GM21528 (cell line): Measurements from ENCODE around the gene TSPAN10.

Experiments used
- ATAC-seq: cut with Tn5 transposase; IDR thresholded peaks from one replicate; pipeline ENCODE4 v1.9.1; 2021; ENCODE audit warnings: mild to moderate bottlenecking, moderate library complexity; ENCODE audit not compliant: unreplicated experiment, low FRiP score

TSPAN10 gene

DNA sequence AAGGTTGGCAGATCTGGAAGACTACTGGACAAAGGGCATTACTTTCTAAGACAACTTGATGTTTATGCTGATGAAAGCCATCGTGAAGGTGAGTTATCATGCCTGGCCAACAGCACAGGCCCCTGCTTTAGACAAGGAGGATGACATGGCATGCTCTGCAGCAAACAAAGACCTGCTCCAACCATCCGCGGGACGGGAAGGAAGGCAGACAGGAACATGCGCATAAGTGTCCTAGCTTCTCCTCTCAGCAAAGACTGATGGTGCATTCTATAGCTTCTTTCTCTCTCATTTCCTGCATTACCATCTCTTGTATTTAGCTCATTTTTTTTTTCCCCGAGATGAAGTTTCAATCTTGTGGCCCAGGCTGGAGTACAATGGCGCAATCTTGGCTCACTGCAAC lies 5.5 kb upstream of the TSPAN10 start:
- no peak for ATAC-seq

DNA sequence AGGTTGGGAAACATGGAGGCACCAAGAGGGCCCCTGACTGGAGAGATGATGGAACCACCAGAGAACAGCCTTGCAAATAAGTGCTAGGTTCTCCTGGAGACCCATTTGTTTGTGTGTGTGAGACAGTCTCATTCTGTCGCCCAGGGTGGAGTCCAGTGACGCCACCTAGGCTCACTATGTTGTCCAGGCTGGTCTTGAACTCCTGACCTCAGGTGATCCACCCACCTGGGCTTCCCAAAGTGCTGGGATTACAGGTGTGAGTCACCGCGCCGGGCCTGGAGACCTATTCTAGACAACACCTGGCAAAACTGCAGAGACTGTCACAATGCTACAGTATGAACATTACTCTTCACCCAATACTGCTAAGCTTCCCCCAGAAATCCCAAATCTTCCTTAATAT lies 1.6 kb upstream of the TSPAN10 start:
- ATAC-seq: no peak

DNA sequence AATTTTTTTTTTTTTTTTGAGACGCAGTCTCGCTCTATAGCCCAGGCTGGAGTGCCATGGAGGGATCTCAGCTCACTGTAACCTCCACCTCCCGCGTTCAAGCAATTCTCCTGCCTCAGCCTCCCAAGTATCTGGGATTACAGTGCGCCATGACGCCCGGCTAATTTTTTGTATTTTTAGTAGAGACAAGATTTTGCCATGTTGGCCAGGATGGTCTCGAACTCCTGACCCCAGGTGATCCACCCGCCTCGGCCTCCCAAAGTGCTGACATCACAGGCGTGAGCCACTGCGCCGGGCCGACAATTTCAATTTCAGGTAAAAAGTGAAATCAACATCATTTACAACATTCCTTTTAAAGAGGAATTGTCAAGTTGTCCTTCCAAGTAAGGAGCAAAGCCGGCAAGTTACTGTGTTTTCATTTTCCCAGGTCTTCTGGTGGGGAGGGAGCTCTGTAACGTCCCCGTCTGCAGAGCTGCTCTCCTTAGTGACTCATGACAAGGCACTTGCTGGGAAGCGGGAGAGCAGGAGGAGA lies 957 bp upstream of the TSPAN10 start:
- ATAC-seq: no peak

DNA sequence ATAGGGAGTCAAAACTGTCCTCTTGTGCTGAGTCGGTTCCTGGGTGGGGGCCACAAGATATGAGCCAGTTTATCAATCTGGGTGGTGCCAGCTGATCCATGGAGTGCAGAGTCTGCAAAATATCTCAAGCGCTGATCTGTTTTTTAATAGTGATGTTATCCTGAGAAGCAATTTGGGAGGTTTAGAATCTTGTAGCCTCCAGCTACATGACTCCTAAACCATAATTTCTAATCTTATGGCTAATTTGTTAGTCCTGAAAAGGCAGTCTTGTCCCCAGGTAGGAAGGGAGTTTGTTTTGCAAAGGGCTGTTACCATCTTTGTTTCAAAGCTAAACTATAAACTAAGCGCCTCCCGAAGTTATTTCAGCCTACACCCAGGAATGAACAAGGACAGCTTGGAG lies 1.7 kb downstream of the TSPAN10 start:
- no peak for ATAC-seq

DNA sequence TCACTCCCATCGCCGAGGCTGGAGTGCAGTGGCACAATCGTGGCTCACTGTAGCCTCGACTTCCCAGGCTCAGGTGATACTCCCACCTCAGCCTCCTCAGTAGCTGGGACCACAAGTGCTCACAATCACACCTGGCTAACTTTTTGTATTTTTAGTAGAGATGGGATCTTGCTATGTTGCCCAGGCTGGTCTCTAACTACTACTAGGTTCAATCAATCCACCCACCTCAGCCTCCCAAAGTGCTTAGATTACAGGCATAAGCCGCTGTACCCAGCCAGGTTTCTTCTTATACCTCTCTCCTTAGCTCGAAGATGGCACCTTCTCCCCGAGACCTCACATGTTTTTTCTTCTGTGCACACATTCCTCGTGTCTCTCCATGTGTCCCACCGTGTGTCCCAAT lies 3.0 kb downstream of the TSPAN10 start:
- no peak for ATAC-seq

DNA sequence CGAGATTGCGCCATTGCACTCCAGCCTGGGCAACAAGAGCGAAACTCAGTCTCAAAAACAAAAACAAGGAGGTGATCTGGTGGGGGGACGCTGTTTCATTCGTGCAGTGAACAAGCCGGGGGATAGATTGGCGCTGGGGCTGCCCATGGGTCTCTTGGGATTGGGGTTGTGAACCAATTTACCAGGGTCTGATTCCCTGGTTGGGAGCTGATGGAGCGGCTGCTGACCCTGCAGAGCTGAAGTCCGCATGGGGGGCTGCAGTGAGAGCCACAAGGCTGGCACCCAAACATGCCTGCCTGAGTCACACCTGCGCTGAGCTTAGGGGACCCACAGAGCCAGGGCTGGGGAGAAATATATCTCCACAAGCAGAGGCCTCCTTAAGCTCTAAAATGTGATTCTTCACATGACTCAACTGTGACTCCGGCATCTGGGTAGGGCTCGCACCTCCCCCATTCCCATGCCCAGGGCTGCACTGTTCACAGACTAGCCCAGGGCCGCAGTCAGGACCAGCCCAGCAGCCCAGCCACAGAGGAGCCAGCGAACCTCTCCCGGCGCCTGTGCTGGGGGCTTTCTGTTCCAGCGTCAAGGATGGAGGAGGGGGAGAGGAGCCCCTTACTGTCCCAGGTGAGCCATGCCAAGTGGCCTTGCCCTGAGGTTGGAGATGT lies 5.0 kb downstream of the TSPAN10 start:
- ATAC-seq: no peak

DNA sequence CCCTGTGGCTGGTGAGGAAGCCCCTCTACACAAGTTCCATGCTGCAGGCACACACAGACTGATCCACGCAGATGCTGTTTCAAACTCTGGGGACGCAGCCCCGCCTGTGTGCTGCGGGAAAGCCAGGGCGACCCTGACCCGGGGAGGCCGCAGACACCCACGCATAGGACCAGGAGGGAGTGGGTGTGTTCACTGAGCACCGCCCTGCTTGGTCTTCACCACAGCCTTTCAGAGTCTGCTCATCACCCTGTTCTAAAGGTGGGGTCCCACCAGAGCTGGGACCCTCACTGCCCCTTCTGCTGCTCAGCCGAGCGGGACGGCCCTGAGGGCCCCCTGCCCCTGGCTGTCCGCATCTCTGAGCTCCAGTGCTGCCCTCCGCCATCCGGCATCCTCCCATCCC lies 7.5 kb downstream of the TSPAN10 start:
- ATAC-seq: no peak

DNA sequence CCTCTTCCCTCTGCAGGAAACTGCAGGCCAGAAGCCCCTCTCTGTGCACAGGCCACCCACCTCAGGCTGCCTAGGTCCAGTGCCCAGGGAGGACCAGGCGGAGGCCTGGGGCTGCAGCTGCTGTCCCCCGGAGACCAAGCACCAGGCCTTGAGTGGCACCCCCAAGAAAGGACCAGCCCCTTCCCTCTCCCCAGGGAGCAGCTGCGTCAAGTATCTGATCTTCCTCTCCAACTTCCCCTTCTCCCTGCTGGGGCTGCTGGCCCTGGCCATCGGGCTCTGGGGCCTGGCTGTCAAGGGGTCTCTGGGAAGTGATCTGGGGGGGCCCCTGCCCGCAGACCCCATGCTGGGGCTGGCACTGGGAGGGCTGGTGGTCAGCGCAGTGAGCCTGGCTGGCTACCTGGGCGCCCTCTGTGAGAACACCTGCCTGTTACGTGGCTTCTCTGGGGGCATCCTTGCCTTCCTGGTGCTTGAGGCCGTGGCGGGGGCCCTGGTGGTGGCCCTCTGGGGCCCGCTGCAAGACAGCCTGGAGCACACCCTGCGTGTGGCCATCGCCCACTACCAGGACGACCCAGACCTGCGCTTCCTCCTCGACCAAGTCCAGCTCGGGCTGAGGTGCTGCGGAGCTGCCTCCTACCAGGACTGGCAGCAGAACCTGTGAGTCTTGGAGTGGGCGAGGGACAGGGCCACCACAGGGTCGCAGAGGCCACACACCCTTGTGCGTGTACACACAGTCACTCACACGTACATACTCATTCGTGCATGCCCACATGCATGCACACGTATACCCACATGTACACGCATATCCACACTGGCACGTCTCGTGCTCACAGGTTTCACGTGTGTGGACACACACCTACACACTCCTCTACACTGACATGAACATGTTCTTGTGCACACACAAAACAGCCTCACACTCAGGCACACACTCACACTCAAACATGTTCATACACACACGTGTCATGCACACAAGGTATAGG lies 8.3 kb downstream of the TSPAN10 start:
- ATAC-seq: no peak

DNA sequence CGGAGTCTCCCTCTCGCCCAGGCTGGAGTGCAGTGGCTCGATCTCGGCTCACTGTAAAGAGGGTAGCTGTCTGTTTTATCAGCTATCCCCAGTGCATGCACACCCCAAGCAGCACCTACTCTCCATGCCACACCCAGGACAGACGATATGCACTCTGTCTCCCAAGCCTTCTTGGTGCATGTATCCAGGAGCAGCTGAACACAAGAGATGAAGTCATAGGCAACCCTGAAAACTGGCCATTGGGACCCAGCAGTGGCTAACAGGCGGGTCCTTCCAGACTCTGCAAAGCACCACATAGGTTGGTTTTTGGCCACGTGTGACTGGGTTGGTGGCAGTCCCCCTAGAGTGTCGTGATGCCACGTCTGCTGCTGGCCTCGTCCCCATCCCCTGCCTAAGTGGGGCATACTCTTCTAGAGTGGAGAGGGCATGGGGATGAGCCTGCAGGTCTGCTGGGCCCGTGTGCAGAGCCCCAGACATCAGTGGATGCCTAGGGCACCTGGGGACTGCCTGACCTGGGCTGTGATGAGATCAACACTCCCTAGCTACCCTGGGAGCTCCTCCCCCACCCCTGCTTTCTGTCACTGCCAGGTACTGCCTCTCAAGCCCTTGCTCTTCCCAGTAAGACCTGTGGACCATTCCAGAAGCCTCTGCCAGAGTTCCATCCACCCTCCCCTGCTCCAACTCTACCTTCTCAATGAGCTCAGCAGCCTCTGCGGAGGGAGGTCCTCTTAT lies 10.0 kb downstream of the TSPAN10 start:
- no peak for ATAC-seq

DNA sequence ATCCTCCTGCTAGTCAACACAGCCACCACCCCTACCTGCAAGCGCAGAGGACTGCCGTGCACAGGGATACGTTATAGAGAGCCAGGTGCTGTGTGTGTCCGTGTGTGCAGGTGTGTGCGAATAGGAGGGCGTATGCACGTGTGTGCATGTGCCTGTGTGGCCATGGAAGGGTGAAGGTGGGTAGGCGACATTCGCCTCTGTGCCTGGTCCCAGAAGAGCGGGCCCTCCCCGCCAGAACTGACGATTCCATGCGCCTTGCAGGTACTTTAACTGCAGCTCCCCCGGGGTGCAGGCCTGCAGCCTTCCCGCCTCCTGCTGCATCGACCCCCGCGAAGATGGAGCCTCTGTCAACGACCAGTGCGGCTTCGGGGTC lies 10.6 kb downstream of the TSPAN10 start:
- ATAC-seq: no peak

DNA sequence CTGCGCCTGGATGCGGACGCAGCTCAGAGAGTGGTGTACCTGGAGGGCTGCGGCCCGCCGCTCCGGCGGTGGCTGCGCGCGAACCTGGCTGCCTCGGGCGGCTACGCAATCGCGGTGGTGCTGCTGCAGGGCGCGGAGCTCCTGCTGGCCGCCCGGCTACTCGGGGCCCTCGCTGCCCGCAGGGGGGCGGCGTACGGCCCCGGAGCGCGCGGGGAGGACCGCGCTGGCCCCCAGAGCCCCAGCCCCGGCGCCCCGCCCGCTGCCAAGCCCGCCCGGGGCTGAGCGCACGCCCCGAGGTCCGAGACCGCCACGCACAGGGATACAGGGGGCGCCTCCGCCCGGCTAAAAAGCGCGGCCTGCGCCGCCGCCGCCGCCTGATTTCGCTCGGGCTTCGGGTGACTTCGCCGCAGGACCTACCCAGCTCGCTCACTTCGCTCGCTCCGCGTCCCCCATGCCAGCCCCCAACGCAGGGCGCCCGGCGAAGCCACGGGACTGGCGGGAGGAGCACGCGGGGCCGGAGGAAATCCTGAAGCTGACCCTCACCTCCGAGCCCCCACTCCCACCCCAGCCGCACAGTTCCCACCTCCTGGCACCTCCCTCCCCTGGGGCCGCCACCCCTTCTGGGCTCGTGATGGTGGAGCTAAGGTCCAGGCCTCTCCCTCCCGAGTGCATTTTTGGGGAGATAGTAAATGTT lies 11.2 kb downstream of the TSPAN10 start:
- ATAC-seq: no peak

DNA sequence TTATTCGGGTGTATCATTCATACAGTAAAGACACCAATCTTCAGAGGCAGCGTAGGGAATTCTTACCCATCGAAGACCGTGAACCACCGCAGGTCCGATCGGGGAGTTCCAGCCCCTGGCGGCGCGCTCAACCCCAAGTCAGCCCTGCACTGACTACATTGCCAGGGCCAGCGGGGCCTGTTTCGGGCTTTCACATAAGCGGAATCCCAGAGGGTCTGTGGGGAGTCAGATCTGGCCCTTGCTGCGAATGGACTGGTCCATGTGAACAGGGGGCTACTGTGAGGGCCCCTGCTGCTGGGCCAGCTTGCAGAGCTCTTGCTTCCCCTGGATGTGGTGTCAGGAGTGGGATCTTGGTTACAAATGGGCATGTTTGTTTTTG lies 11.7 kb downstream of the TSPAN10 start:
- ATAC-seq: no peak

DNA sequence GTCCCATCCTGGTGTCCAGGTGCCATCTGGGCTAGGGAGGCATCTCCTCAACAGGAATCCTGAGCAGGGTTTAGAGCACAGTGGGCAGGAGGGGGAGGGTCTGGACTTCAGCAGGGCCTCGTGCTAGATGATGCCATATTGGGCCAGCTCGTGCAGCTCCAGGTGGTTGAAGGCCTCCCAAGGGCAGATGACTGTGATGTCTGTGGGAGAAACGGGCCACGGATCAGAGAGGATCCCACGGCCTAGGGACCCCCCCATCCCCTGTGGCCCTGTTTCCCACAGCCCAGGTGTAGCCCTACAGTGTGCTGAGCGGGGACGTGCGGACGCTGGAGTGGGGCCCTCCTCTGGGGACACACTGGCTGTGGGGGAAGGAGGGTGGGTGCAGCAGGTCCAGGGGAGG lies 14.0 kb downstream of the TSPAN10 start:
- ATAC-seq: no peak

DNA sequence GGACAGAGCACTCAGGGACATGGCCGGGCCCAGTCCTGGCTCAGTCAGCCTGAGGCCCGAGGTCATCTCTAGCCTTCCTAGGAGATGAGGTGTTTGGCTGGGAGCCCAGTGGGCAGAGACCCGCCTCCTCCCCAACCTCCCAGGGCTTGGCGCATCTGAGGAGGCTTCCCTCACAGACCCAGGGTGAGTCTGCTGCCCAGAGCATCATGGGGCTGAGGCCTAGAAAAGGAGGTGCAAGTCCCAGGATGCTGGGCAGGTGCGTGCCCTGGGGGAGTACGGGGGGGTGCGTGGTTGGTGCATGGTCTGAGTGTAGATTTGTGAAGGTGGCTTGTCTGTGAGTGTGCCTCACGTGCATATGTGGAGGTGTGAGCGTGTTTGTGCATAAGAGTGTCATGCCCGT lies 14.7 kb downstream of the TSPAN10 start:
- ATAC-seq: no peak

DNA sequence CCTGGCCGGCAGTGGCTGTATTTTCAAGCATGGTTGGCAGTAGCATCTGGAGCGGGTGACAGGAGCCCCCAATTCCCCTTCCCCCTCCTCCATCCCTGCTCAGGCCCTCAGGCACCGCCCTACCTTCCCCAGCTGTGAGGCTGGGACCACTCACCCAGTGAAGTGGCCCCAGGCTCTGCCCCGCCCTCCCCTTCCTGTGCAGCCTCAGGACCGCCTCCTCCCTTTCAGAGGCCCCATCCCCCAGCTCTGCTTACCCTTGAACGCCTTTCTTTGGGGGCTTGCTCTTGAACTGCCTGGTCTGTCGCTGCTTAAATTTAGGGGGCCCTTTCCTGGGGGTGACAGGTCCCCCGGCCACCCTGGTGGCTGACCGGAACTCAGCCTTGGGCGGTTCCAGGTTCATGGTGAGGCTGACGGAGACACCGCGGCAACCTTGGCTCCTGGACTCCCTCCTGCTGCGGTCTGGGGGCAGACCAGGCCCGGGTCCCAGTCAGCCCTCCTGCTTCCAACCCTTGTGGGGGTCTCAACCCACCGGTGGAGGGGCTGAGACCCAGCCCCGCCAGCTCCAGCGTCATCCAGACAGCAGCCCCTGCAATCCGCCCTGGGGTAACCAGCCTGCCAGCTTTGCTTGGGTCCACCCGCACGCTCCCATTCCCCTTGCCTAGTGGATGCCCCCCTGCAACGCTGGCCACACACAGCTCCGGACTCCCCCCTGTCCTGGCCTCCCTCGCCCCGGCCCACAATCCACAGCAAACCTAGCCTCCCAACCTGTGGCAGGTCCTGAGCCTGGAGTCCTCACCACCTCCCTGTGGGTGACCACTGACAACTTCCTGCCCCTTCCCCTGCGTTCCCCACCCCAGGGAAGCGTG lies 16.1 kb downstream of the TSPAN10 start:
- no peak for ATAC-seq

DNA sequence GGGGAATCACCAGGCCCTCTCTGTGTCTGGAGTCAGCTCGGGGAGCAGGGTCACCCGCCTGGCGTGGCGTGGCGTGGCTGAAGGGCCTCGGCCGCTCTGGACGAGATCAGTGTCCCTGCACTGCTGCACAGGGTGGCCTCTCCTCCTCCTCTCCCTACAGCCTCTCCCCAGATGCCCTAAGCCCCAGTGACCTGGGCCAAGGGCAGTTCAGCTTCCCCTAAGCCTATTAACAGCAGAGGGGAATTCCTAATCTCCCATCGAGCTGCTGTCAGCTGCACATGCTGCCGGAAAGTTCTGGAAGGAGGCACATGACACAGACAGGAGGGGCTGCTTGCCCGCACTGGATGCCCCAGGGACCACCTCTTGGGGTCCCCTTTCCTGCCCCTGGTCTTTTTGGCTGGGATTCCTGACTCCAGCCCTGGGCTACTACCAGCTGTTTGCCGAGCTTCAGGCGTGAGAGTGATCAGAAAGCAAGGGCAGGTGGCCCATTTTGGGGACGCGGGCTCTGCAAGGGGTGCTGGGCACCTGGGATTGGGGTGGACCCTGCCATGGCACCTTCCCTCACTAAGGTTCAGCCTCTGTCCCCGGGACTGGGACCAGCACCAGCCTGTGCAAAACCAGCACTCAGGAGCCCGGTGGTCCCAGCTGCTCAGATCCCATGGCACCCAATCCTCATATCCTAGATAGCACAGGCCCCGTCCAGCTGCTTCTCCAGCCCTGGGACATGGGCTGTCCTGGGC lies 18.6 kb downstream of the TSPAN10 start:
- ATAC-seq: no peak

DNA sequence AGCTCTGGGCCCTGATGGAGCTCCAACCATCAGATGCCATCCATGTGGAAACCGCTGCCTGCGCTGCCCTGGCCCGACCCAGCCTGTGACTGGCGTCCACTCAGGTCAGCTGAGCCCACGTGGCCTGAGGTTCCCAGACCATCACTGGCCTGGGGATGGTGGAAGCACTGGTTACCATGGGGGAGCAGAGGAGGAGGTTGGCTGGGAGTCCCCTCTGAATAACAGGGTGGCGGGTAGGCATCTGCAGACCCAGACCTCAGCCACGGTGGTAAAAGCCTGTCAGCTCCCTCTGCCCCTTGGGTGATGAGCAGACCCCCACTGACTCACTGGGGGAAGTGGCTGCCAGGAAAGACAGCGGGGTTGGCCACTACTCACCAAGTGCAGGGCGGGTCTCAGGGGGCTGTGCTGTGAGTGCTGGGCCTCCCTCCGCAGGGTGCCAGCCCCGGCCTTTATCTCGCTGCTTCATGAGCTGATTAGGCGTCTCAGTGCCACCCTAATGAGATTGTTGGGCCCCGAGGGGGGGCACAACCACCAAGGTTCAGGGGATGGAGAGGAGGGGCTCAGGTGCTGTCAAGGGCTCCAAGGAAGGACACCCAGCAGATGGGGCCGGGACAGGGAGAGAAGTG lies 19.2 kb downstream of the TSPAN10 start, which contains the start of gene PDE6G:
Gene PDE6G, minus strand, starts transcription at position 425 of the 626 bp plus-strand sequence. CDS start 3,237 bp downstream, outside the sequence.
- no peak for ATAC-seq

DNA sequence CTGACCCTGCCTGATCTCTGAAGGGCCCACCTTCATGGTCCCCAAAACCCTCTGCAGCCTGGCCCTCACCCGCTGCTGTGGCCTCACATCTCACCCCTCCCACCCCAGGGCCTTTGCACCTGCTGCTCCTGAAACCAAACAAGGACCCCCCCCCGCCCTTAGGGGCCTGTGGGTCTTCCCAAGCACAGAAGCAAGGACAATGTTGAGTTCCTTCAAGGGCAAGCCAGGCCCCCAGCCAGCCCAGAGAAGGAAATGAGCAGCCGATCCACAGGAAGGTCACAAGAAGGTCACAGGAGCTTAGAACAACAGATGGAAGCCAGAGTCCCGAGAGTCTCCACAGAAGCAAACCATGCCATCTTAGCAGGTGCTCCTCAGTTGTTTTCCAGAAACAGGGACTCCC lies 19.8 kb downstream of the TSPAN10 start:
- no peak for ATAC-seq
